Measurements from ENCODE around the gene GPC6.

The GPC6 gene

DNA sequence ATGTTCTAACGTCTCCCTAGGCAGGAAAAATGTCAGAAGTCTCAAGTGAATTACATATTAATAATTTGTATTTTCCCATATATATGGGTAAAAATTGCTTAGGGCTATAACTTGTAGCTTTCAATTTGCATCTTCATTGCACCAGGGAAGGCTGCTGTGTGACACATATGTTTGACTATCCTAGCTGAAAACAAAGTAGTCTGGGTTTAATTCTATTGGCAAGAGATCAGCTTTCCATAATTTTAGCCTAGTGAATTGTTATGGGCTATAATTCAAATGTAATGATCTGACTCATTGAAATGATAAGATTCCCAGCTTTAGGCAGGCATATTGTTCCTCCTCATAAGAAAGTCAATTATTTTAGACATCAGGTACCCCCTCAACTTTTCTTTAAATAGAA is 699.8 kb downstream of the GPC6 start:
- TF ChIP-seq, protein P1, sequence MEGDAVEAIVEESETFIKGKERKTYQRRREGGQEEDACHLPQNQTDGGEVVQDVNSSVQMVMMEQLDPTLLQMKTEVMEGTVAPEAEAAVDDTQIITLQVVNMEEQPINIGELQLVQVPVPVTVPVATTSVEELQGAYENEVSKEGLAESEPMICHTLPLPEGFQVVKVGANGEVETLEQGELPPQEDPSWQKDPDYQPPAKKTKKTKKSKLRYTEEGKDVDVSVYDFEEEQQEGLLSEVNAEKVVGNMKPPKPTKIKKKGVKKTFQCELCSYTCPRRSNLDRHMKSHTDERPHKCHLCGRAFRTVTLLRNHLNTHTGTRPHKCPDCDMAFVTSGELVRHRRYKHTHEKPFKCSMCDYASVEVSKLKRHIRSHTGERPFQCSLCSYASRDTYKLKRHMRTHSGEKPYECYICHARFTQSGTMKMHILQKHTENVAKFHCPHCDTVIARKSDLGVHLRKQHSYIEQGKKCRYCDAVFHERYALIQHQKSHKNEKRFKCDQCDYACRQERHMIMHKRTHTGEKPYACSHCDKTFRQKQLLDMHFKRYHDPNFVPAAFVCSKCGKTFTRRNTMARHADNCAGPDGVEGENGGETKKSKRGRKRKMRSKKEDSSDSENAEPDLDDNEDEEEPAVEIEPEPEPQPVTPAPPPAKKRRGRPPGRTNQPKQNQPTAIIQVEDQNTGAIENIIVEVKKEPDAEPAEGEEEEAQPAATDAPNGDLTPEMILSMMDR (IDR thresholded peaks at IDR 0.05; ENCODE audit: extremely low read depth, insufficient read depth, missing control alignments), result no peak
- no peak for DNase-seq (ENCODE audit: low spot score)
- in situ Hi-C loops (cut with MboI; ENCODE audit: low pct_unique_long_range_greater_than_20kb, low sequenced_read_pairs, unreplicated experiment), result no loop called here

DNA sequence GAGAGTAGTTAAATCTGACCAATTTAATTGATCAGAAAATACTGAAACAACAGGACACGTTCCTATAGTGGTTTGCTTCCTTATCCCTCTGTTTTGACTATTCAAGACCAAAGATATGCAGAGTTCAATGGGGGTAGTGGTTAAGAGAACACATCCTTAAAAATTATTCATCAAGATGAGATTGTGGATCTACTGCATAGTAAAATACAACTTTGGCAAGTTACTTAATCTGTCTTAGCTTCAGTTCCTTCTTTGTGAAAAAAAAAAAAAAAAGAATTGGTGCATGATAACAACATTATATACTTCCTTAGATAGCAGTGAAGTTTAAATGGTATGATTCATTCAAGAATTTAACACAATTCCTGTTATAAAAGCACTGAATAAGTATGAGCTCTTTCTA is 700.8 kb downstream of the GPC6 start:
- in situ Hi-C loops (cut with MboI; ENCODE audit: low pct_unique_long_range_greater_than_20kb, low sequenced_read_pairs, unreplicated experiment), result no loop called here
- DNase-seq (ENCODE audit: low spot score), result no peak
- TF ChIP-seq, protein P1 (IDR thresholded peaks at IDR 0.05; ENCODE audit: extremely low read depth, insufficient read depth, missing control alignments), result no peak

DNA sequence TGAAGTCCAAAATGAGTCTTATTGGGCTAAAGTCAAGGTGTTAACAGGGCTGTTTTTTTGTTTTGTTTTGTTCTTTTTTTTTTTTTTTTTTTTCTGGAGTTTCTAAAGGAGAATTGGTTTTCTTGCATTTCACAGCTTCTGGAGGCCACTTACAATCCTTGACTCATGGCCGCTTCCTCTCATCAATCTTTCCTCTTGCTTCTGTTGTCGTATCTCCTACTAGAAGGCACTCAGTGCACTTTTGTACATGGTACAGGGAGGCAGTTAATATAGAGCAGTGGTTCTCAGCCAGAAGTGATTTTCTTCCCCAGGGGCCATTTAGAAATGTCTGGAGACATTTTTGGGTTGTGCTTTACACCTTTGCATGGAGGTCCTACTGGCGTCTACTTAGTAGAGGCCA is 706.3 kb downstream of the GPC6 start:
- in situ Hi-C loops (cut with MboI; ENCODE audit: low pct_unique_long_range_greater_than_20kb, low sequenced_read_pairs, unreplicated experiment), result no loop called here
- TF ChIP-seq, protein P1 (IDR thresholded peaks at IDR 0.05; ENCODE audit: extremely low read depth, insufficient read depth, missing control alignments), result no peak
- no peak for DNase-seq (ENCODE audit: low spot score)

DNA sequence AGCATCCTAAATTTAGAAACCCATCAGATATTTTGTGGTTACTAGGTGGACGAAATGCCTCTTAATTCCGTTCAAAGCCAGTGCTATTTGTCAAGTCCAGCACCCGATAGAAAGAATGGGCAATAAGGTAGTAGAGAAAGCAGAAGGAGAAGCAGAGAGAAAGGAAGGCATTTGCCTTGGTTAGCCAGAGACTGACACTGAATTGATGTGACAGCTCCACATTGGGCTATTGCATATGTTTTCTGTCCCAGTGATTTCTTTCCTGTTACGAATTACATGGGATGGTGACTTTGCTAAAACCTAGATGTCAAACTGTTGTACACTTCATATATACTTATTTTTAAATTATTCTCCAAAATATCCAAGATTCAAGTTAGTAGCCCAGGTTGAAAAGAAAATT is 710.3 kb downstream of the GPC6 start:
- in situ Hi-C loops (cut with MboI; ENCODE audit: low pct_unique_long_range_greater_than_20kb, low sequenced_read_pairs, unreplicated experiment), result no loop called here
- TF ChIP-seq, protein P1 (IDR thresholded peaks at IDR 0.05; ENCODE audit: extremely low read depth, insufficient read depth, missing control alignments), result no peak
- no peak for DNase-seq (ENCODE audit: low spot score)

DNA sequence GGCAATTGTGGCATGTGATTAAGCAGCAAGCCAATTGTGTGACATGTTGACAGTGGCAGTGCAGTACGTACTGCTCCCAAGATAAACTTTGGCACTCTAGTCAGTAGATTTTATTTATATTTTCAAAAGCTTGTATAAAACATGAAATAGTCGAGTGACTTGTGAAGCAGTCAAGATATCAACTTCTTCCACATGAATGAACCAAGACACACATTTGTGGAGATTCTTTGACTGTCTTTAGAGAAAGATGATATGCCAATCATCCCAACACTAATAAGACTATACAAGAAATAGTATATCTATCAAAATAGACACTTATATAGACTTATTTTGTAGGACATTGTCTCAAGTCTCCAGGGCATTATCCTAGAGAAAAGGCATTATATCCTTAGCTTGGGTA is 714.8 kb downstream of the GPC6 start:
- no peak for DNase-seq (ENCODE audit: low spot score)
- in situ Hi-C loops (cut with MboI; ENCODE audit: low pct_unique_long_range_greater_than_20kb, low sequenced_read_pairs, unreplicated experiment), result no loop called here
- TF ChIP-seq, protein P1 (IDR thresholded peaks at IDR 0.05; ENCODE audit: extremely low read depth, insufficient read depth, missing control alignments), result no peak

DNA sequence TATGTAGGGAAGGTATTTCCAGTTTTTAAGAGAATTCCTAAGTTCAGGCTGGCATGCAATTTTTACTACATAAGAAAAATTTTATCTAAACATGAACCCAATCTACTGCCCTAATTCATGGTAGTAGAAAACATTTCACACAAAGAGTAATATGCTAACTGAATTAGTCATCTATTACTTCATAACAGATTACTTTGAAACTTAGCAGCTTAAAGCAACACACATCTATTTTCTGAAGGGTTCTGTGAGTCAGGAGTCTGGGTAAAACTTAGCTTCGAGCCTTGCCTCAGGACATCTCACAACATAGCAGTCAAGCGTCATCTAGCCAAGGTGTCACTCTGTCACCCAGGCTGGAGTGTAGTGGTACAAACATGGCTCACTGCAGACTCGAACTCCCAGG is 715.4 kb downstream of the GPC6 start:
- TF ChIP-seq, protein P1 (IDR thresholded peaks at IDR 0.05; ENCODE audit: extremely low read depth, insufficient read depth, missing control alignments), result no peak
- in situ Hi-C loops (cut with MboI; ENCODE audit: low pct_unique_long_range_greater_than_20kb, low sequenced_read_pairs, unreplicated experiment), result no loop called here
- DNase-seq (ENCODE audit: low spot score), result no peak

DNA sequence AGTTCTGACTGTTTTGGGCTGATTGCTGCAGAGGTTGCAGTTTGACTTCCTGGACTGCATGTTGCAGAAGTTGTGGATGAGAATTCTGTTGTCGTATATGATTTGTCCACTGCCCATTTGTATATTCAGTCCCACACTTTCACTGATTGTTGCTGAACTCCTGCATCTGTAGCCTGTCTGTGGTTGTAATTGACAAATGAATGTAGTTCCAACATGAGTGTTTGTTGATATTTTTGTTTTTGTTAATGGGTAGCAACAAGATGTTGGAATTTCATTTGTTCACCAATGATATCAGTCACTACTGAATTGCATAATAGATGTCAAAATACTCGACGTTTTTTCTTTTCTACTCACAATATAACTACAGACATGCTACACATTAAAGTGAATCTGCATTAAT is 719.0 kb downstream of the GPC6 start:
- TF ChIP-seq, protein P1 (IDR thresholded peaks at IDR 0.05; ENCODE audit: extremely low read depth, insufficient read depth, missing control alignments), result no peak
- no peak for DNase-seq (ENCODE audit: low spot score)
- in situ Hi-C loops (cut with MboI; ENCODE audit: low pct_unique_long_range_greater_than_20kb, low sequenced_read_pairs, unreplicated experiment), result no loop called here
